HG03103 (cell line): ENCODE results near the gene SIL1.

Source experiments
- ATAC-seq: cut with Tn5 transposase; IDR thresholded peaks from one replicate; pipeline ENCODE4 v1.9.1; 2021; ENCODE audit warnings: low read depth; ENCODE audit not compliant: unreplicated experiment

SIL1 gene

GRCh38 chr5:138966236-138966985, 231.8 kb downstream of the SIL1 start:
- no peak for ATAC-seq

- no peak for ATAC-seq
Measured at GRCh38 chr5:138965626-138966025, 232.5 kb downstream of the SIL1 start.

- no peak for ATAC-seq
Measured at GRCh38 chr5:138964647-138965201, 233.4 kb downstream of the SIL1 start.

GRCh38 chr5:138963763-138964371, 234.3 kb downstream of the SIL1 start:
- ATAC-seq, result no peak

- no peak for ATAC-seq
Measured at GRCh38 chr5:138962614-138963370, 235.4 kb downstream of the SIL1 start.

- ATAC-seq, result no peak
Measured at GRCh38 chr5:138961729-138962128, 236.4 kb downstream of the SIL1 start.

GRCh38 chr5:138961221-138961620, 236.9 kb downstream of the SIL1 start:
- no peak for ATAC-seq

- ATAC-seq, result no peak
Measured at GRCh38 chr5:138960145-138960692, 237.9 kb downstream of the SIL1 start.

GRCh38 chr5:138956801-138957200, 241.4 kb downstream of the SIL1 start:
- ATAC-seq, result no peak

- no peak for ATAC-seq
Measured at GRCh38 chr5:138955671-138956295, 242.4 kb downstream of the SIL1 start.

GRCh38 chr5:138955013-138955660, 243.0 kb downstream of the SIL1 start:
- no peak for ATAC-seq

- ATAC-seq, result no peak
Measured at GRCh38 chr5:138954257-138955012, 243.7 kb downstream of the SIL1 start.

GRCh38 chr5:138953387-138954256, 244.5 kb downstream of the SIL1 start:
- ATAC-seq, result peak; percentile 58

GRCh38 chr5:138952962-138953361, 245.2 kb downstream of the SIL1 start:
- no peak for ATAC-seq

GRCh38 chr5:138951986-138952735, 246.0 kb downstream of the SIL1 start:
- no peak for ATAC-seq

GRCh38 chr5:138951091-138951985, 246.8 kb downstream of the SIL1 start:
- ATAC-seq, result no peak
